ENCODE data around the gene SOCS6.

- TF ChIP-seq CTCF (IDR thresholded peaks at IDR 0.05) (no peak), RCOR1 (IDR thresholded peaks at IDR 0.05; ENCODE audit: low read length) (no peak), TEAD4 (IDR thresholded peaks at IDR 0.05; ENCODE audit: borderline replicate concordance, insufficient read depth) (no peak), TAF1 (IDR thresholded peaks at IDR 0.05; ENCODE audit: borderline replicate concordance, low read depth, low read length) (no peak), EZH2phosphoT487 (IDR thresholded peaks at IDR 0.05; ENCODE audit: borderline replicate concordance, low read depth) (no peak), EP300 (IDR thresholded peaks at IDR 0.05; ENCODE audit: borderline replicate concordance in 1 of 2, low read depth in 1 of 2, low read length in 1 of 2) (no peak), FOXM1 (IDR thresholded peaks at IDR 0.05; ENCODE audit: low read depth) (no peak), RAD21 (IDR thresholded peaks at IDR 0.05; ENCODE audit: low read length) (no peak), MEF2A (IDR thresholded peaks at IDR 0.05; ENCODE audit: borderline replicate concordance, low read depth) (no peak), RFX5 (IDR thresholded peaks at IDR 0.05; ENCODE audit: low read length) (no peak)
- TF ChIP-seq, protein P1, sequence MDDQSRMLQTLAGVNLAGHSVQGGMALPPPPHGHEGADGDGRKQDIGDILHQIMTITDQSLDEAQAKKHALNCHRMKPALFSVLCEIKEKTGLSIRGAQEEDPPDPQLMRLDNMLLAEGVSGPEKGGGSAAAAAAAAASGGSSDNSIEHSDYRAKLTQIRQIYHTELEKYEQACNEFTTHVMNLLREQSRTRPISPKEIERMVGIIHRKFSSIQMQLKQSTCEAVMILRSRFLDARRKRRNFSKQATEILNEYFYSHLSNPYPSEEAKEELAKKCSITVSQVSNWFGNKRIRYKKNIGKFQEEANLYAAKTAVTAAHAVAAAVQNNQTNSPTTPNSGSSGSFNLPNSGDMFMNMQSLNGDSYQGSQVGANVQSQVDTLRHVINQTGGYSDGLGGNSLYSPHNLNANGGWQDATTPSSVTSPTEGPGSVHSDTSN (IDR thresholded peaks at IDR 0.05): no peak
Observed at GRCh38 chr18:70261141-70261788, 27.6 kb upstream of the SOCS6 start.
